NT2/D1 (cell line): ENCODE measurements around the gene RNF186.
"Not testable (repeated sequence)": the region's sequence is repeated elsewhere in the genome, so short reads cannot be mapped to it uniquely, and the experiment has no call there.

ENCODE experiments used
- DNase-seq: peaks from one replicate; pipeline ENCODE4 v3.0.0-alpha.2; 2011; ENCODE audit warnings: low read depth, low spot score
- H3K27me3 ChIP-seq: 2 replicates; pipeline ENCODE4 v1.6.0; 2011; ENCODE audit warnings: mild to moderate bottlenecking; ENCODE audit not compliant: insufficient read length, insufficient read depth
- H3K36me3 ChIP-seq: 2 replicates; pipeline ENCODE4 v1.6.1; 2011; ENCODE audit warnings: mild to moderate bottlenecking, low read length, mixed read lengths; ENCODE audit not compliant: insufficient read depth, insufficient read length
- H3K4me1 ChIP-seq: 2 replicates; pipeline ENCODE4 v1.5.1; 2011; ENCODE audit not compliant: insufficient read depth, insufficient read length
- H3K4me3 ChIP-seq: 2 replicates; pipeline ENCODE4 v1.5.1; 2011; ENCODE audit warnings: low read depth; ENCODE audit not compliant: insufficient read length
- H3K9ac ChIP-seq: 2 replicates; pipeline ENCODE4 v1.6.0; 2011; ENCODE audit warnings: low read depth; ENCODE audit not compliant: insufficient read length
- H3K9me3 ChIP-seq: 2 replicates; pipeline ENCODE4 v1.5.1; 2011; ENCODE audit warnings: mild to moderate bottlenecking, low read length; ENCODE audit not compliant: insufficient read depth
- SUZ12 ChIP-seq: IDR thresholded peaks from 2 replicates; pipeline ENCODE4 v1.6.1; 2011; ENCODE audit not compliant: insufficient read length, insufficient read depth; ENCODE audit errors: extremely low read depth
- YY1 ChIP-seq: IDR thresholded peaks from 2 replicates; pipeline ENCODE4 v1.6.1; 2011; ENCODE audit not compliant: insufficient read length, insufficient read depth
- ZNF274 ChIP-seq: IDR thresholded peaks from 2 replicates; pipeline ENCODE4 v1.6.1; 2011; ENCODE audit warnings: mild to moderate bottlenecking, low read depth, low read length

Gene RNF186

DNA sequence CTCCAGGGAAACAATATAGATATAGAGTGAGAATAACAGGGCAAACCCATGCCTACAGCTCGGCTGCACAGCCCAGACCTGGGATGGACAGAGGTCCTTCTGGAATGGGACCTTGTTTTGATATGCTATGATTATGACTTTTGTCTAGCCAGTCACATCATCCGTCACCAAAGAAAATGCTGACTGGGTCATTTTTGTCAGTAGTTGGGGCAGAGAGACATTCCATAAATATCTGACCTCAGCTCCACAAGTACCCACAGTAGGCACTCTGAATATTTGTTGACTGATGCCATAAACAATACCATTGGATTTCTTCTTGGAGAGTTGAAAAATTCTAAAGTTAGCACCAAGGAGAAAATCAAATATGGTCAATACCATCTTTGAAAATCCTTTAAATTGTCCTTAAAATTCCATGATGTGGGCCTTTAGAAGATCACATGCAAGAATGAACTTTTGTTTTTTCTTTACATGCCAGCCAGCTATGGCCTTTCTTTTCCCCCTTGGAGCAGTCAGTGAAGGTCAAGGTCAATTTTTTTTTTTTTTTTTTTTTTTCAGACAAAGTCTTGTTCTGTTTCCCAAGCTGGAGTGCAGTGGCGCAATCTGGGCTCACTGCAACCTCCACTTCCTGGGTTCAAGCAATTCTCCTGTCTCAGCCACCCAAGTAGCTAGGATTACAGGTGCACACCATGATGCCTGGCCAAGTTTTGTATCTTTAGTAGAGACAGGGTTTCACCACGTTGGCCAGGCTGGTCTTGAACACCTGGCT is 22.7 kb downstream of the RNF186 start:
- no peak overlapping the region for H3K9ac ChIP-seq
- DNase-seq: no peak
- no peaks in the 10 kb centered on the region for H3K9me3 ChIP-seq
- H3K36me3 ChIP-seq: no peaks in the 10 kb centered on the region
- H3K4me3 ChIP-seq: no peak overlapping the region
- peaks cover 2% of the 10 kb centered on the region for H3K4me1 ChIP-seq
- TF ChIP-seq YY1 (no peak), SUZ12 (no peak), ZNF274 (no peak)
- no peaks in the 10 kb centered on the region for H3K27me3 ChIP-seq

DNA sequence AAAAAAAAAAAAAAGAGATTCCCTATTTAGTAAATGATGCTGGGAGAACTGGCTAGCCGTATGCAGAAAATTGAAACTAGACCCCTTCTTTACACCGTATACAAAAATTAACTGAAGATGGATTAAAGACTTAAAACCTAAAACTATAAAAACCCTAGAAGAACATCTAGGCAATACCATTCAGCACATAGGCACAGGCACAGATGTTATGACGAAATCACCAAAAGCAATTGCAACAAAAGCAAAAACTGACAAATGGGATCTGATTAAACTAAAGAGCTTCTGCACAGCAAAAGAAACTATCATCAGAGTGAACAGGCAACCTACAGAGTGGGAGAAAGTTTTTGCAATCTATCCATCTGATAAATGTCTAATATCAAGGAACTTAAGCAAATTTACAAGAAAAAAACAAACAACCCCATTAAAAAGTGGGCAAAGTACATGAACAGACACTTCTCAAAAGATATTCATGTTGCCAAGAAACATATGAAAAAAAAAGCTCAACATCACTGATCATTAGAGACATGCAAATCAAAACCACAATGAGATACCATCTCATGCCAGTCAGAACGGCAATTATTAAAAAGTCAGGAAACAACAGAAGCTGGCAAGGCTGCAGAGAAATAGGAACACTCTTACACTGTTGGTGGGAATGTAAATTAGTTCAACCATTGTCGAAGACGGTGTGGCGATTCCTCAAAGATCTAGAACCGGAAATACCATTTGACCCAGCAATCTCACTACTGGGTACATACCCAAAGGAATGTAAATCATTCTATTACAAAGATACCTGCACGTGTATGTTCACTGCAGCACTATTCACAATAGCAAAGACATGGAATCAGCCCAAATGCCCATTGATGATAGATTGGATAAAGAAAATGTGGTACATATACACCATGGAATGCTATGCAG is 24.8 kb downstream of the RNF186 start:
- DNase-seq, H3K36me3 ChIP-seq, H3K4me1 ChIP-seq, H3K4me3 ChIP-seq, H3K9me3 ChIP-seq, H3K27me3 ChIP-seq, H3K9ac ChIP-seq: not testable (repeated sequence)

DNA sequence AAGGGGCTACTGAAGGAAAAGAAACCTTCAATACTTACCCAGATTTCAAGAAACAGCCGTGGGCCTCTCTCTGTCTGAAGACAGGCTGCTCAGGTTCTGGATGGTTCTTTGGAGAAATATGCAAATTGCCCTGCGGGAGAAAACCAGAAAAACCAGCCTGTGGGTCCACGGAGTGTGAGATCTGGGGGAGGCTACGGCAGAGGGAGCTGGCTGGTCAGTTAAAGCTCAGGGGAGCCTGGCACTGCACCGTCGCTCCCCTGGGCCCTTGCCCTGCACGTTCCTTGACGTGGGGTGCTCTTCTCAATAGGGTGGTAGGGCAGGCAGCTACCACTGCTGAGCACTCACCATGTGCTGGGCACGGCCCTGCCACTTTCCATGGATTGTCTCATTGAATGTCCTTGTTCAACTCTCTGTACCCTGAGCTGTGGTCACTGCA is 28.1 kb downstream of the RNF186 start:
- no peak for DNase-seq

DNA sequence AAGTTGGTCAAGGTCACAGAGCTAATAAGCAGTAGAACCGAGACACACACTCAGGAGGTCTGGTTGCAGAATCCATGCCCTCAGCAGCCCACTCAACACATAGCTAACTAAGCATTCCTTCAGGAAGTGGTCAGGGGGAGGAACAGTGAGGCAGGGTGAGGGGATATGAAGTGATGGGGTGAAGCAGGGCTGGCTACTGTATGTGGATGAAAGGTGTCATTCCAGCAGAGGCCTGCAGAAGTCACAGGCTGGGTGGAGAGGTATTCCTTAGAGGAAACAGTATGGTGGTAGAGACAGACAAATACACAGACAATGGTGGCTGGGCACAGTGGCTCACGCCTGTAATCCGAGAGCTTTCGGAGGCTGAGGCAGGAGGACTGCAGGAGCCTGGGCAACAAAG is 29.4 kb downstream of the RNF186 start:
- DNase-seq: no peak
- no peak overlapping the region for H3K4me3 ChIP-seq
- no peaks in the 10 kb centered on the region for H3K36me3 ChIP-seq
- peaks cover 31% of the 10 kb centered on the region for H3K27me3 ChIP-seq
- no peak overlapping the region for H3K9ac ChIP-seq
- TF ChIP-seq YY1: no peak
- TF ChIP-seq SUZ12: no peak
- no peak for TF ChIP-seq ZNF274
- peaks cover 3% of the 10 kb centered on the region for H3K4me1 ChIP-seq
- H3K9me3 ChIP-seq: no peaks in the 10 kb centered on the region

More for the DNA sequence above, 28.1 kb downstream of the RNF186 start:
- Histone ChIP-seq H3K9ac (no peak overlapping the region), H3K9me3 (no peaks in the 10 kb centered on the region), H3K4me3 (no peak overlapping the region), H3K27me3 (peaks cover 21% of the 10 kb centered on the region), H3K4me1 (peaks cover 3% of the 10 kb centered on the region), H3K36me3 (no peaks in the 10 kb centered on the region)
- no peak for TF ChIP-seq ZNF274
- TF ChIP-seq YY1: no peak
- TF ChIP-seq SUZ12: no peak

DNA sequence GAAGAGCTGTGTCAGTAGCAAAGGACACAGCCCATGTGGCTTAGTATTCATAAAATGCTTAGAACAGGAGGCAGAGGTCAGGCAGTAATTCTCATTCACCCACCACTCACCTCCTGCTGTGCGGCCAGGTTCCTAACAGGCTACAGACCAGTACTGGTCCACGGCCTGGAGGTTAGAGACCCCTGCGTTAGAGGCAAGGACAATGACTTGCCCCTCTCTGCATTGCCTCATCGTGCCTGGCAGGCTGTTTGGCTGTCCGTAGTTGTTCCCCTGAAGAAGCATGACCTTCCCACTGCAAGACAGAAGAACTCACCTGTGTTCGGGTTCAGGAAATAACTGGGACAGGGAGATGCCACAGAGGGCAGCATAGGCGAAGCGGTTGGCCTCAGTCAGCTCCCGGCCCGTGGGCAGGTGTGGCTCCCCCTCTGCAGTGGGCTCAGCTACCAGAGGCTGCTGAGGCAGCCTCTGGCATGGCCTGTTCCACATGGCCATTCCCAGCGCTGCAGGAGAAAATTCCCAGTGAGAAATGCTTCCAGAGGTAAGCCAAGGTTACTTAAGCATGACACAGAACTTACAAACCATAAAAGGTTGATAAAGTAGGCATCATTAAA is 34.7 kb downstream of the RNF186 start:
- TF ChIP-seq YY1 (no peak), SUZ12 (no peak), ZNF274 (no peak)
- Histone ChIP-seq H3K36me3 (no peaks in the 10 kb centered on the region), H3K9ac (no peak overlapping the region), H3K4me1 (no peaks in the 10 kb centered on the region), H3K9me3 (no peaks in the 10 kb centered on the region), H3K27me3 (peaks cover 54% of the 10 kb centered on the region), H3K4me3 (no peak overlapping the region)
- DNase-seq: no peak

DNA sequence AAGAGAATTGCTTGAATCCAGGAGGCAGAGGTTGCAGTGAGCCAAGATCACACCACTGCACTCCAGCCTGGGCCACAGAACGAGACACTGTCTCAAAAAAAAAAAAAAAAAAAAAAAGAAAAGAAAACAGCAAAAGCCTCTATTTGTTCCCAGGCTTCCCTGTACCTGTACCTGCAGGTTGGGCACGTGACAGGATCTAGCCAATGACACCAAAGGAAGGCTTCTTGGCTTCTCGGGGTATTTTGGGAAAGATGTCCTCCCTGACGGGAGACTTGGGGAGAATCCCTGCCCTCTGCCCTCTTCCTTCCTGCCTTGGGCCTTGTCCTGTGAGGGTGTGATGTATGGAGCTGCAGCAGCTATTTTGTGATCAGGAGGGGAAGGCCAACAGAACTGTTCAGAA is 38.1 kb downstream of the RNF186 start:
- Histone ChIP-seq H3K9me3 (no peaks in the 10 kb centered on the region), H3K9ac (no peak overlapping the region), H3K27me3 (peaks cover 33% of the 10 kb centered on the region), H3K4me1 (no peaks in the 10 kb centered on the region), H3K4me3 (no peak overlapping the region), H3K36me3 (no peaks in the 10 kb centered on the region)
- no peak for TF ChIP-seq SUZ12
- no peak for TF ChIP-seq ZNF274
- TF ChIP-seq YY1: no peak
- no peak for DNase-seq

DNA sequence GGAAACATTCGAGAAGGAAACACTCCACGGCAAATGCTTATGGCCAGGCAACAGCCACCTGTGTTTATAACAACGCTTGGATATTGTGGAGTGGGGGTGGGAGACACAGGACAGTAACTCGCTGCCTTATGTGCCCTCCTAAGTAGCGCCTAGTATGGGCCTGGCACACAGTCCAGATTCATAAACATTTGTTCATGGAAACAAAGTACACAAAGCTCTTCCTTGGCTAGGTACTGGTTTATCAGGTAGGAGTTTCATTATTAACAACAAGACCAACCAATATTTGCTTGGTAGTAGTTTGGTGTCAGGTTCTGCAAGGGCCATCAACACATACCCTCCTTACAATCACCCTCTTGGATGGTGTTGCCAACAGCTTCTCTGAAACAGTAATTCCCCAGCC is 38.8 kb downstream of the RNF186 start:
- Histone ChIP-seq H3K4me1 (no peaks in the 10 kb centered on the region), H3K9me3 (no peaks in the 10 kb centered on the region), H3K4me3 (no peak overlapping the region), H3K9ac (no peak overlapping the region), H3K36me3 (no peaks in the 10 kb centered on the region), H3K27me3 (peaks cover 29% of the 10 kb centered on the region)
- TF ChIP-seq ZNF274 (no peak), SUZ12 (no peak), YY1 (no peak)
- DNase-seq: no peak
